ENCODE measurements around the gene AP4B1.

AP4B1 gene

DNA sequence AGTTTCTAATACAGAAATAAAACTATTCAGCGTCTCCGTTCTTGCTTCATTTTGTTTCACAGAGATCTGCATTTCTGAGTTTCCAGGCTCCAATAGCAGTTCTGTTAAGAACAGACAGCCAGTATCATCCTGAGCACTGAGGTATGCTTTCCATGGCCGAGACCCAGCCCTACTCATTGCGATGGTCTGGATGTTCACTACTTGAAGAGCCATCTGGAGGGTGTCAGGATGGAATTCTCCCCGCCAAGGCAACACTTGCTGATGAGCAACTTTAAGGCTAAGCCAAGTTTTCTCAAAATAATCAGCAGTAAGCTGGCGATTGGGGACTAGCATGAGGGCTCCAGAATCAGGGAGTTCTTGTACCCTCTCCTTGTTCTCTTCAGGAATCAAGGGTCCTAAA lies 9.5 kb downstream of the AP4B1 start:
- DNase-seq (ENCODE audit: low spot score), result no peak

DNA sequence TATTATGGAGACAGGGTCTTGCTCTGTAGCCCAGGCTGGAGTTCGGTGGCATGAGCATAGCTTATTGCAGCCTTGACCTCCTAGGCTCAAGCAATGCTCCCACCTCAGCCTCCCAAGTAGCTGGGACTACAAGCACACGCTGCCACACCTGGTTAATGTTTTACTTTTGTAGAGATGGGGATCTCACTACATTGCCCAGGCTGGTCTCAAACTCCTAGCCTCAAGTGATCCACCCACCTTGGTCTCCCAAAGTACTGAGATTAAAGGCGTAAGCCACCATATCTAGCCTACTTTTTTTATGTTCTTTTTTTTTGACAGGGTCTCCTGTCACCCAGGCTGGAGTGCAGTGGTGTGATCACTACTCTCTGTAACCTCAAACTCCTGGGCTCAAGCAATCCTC lies 11.3 kb downstream of the AP4B1 start:
- DNase-seq (ENCODE audit: low spot score), result no peak

GRCh38 chr1:113891631-113892220 lies 12.9 kb downstream of the AP4B1 start:
- no peak for DNase-seq (ENCODE audit: low spot score)

GRCh38 chr1:113890816-113891215 lies 13.8 kb downstream of the AP4B1 start:
- DNase-seq (ENCODE audit: low spot score), result no peak

- DNase-seq (ENCODE audit: low spot score), result no peak
Observed at GRCh38 chr1:113887402-113888175, 17.0 kb downstream of the AP4B1 start, which contains the start of gene BCL2L15. TSS of gene BCL2L15 (minus strand) at chr1:113887581. CDS start at chr1:113887375, 206 bp downstream.

DNA sequence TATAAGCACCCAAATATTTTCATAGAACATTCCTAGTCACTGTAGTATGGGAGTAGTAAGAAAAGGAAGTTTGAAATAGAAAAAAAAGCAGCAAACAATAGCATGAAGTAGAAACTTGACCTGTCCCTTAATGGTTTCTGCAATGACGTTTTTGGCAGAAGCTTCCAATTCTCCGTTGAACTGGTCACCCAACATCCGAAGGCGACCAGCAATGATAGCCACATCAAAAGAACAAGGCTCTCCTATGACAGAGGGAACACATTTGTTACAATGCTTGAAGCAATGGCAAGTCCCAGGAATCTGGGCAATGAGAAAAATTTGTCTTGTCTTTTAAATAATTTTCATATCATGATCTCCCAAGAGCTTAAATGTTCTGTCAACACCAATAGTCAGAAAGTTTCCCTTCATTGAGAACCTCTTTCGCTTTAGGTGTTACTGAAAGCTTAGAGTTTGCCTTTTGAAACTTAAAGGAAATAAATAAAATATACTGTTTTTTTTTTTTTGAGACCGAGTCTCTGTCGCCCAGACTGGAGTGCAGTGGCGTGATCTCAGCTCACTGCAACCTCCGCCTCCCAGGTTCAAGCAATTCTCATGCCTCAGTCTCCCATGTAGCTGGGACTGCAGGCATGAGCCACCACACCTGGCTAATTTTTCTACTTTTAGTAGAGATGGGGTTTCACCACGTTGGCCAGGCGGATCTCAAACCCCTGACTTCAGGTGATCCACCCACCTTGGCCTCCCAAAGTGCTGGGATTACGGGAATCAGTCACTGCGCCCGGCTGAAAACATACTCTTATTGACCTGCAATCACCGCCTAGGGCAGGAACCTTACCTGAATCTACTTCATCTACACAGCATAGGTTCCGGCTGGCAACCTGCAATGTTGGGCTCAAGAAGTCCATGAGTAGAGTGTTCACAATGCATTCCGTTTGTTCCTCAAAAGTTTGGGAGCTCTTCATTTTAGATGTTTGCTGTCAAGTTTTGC lies 17.9 kb downstream of the AP4B1 start:
- DNase-seq (ENCODE audit: low spot score), result no peak

DNA sequence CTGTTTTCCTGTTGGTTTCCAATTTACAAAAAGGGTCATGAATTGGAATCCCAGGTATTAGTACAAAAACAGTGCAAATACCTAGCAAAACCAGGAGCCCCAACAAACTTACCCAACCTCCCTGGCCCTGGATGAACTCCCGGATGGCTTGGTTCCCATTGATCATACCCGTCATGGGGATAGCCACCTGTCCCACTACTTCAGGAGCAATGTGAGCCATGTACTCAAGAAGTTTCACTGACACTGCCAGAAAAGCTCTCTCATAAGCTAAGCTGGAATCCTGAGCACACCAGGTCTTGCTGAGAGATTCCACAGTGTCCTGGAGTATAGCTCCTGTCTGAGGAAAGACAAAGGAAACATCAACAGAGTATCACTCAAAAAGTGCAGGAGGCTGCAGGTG lies 22.9 kb downstream of the AP4B1 start:
- no peak for DNase-seq (ENCODE audit: low spot score)

DNA sequence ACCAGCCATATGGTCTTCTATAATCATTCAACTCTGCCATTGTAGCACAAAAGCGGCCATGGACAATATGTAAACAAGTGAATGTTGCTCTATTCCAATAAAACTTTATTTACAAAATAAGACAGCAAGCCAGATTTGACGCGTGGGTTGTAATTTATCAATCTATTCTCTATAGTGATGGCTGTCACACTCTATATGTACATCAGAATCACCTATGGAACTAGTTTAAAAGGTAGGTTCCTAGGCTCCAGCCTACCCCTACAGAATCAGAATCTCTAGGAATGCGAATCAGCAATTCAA lies 24.9 kb downstream of the AP4B1 start:
- no peak for DNase-seq (ENCODE audit: low spot score)

GRCh38 chr1:113876176-113876575 lies 28.4 kb downstream of the AP4B1 start:
- DNase-seq (ENCODE audit: low spot score), result no peak

GRCh38 chr1:113875714-113876113 lies 28.9 kb downstream of the AP4B1 start:
- no peak for DNase-seq (ENCODE audit: low spot score)

DNA sequence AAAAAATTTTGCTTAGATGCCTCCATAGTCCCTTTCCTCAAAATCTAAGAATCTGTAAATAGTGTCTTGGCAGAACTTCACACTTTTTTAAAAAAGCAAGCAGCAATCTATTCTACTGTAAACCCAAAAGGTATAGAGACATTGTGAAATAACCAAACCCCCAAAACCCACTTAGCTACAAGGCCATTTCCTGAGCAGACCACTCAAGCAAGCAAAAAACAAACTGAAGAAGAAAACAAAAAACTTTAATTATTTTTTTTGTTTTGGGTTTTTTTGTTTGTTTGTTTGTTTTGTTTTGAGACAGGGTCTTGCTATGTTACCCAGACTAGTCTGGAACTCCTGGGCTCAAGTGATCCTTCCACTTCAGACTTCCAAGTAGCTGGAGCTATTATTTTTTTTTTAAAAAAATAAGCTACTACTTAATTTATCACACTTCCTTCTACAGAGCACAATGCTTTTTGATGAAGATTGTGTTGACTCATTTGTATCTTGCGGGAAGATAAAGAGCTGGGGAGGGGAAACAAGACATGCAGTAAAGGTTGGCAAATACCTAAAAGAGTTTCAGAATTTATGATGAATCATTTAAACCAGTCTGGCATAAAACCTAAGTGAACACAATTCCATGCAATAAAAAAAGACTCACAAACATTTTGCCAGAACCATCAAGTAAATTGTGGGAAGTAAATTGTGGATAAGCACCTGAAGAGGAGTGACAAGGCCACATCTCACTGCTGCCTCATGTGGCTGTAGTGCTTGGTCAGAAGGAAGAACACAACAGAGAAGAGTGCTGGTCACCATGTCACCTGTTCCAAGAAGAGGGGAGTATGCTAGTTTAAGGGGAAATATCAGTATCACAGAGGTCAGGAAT lies 30.4 kb downstream of the AP4B1 start:
- DNase-seq (ENCODE audit: low spot score), result no peak

DNA sequence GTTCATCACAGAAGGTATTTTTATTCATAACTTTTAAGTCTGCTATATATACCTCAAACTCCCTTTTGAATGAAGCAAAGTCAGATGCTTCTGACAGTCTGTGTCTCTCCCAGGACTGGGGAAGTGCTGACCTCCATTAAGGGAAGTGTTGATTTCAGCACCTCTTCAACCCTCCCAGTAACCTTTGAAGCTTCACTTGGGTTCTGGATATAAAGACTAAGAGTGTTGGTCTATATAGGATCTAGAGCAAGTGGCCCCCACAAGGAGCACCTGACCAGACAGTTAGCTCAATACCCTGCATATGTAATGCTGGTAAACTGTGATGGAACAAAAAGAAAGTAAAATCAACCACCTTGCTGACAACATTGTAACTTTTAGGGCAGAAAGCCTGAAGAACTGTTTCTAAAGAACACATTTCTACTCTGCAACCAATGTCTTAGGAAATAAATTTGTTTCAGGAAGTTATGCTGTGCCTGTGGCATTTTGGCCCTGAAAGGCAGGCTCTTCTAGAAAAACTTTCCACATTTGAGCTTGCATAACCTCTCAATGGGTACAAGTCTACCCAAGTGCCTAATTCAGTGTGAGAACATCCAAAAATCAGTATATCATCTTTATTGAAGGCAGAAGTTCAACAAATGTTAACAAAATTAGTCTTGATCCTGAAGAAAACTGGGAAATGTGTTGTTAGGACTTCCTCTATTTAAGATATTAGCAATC lies 32.2 kb downstream of the AP4B1 start:
- DNase-seq (ENCODE audit: low spot score), result no peak

GRCh38 chr1:113871597-113872113 lies 32.9 kb downstream of the AP4B1 start, which contains the start of gene PTPN22:
TSS of gene PTPN22 (minus strand) at chr1:113871712.
- DNase-seq (ENCODE audit: low spot score), result no peak

DNA sequence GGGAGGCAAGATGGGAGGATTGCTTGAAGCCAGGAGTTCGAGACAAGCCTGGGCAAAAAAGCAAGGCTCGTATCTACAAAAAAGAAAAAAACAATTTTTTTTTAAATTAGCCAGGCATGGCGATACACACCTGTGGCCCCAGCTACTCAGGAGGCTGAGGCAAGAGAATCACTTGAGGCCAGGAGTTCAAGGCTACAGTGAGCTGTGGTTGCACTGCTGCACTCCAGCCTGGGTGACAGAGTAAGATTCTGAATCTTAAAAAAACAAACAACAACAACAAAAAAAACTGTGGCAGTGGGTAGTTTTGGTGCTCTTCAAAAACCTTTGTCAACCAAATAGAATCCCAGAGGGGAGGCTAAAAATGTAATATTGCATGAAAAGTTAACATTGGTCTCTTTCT lies 33.8 kb downstream of the AP4B1 start:
- no peak for DNase-seq (ENCODE audit: low spot score)

- no peak for DNase-seq (ENCODE audit: low spot score)
Observed at GRCh38 chr1:113868387-113869083, 36.1 kb downstream of the AP4B1 start.

GRCh38 chr1:113861641-113862040 lies 43.0 kb downstream of the AP4B1 start:
- no peak for DNase-seq (ENCODE audit: low spot score)

DNA sequence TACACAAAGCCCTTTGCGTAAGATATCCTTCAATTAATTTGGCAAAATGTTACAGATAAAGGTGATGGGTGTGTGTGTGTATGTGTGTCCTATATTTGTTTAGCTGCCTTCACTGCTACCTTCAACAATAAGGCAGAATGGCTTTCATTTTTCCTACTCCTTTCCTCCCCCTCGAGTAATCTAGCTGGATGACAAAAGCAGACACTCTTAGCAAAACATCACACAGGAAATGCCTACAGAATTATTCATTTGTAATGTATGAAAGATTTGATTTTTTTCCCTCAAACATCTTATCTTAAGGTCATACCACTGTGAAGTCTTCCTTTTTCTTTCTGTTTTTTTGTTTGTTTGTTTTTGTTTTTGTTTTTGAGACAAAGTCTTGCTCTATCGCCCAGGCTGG lies 43.7 kb downstream of the AP4B1 start:
- DNase-seq (ENCODE audit: low spot score), result no peak

GRCh38 chr1:113859478-113860175 lies 45.0 kb downstream of the AP4B1 start:
- no peak for DNase-seq (ENCODE audit: low spot score)

- no peak for DNase-seq (ENCODE audit: low spot score)
Observed at GRCh38 chr1:113858982-113859381, 45.6 kb downstream of the AP4B1 start.

DNA sequence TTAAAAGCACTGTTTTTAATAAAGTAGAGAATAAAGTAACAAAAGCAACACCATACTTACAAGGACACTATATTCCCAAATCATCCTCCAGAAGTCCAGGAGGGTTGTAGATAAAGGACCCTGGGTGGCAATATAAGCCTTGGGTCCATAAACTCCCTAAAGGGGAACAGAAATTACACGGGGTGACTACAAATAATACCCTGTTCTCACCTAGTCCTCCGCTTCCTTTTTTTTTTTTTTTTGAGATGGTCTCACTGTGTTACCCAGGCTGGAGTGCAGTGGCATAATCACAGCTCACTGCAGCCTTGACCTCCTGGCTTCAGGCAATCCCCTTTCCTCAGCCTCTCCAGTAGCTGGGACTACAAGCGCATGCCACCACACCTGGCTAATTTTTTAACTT lies 46.2 kb downstream of the AP4B1 start:
- DNase-seq (ENCODE audit: low spot score), result no peak

Measured in D341Med (cell line).